SK-N-SH (cell line): ENCODE results near the gene NXNL2.

Experiments used
- EP300 ChIP-seq, 2 experiments: IDR thresholded peaks; 2 replicates each; pipeline versions ENCODE4 v1.4.0 to v1.6.1; 2012; ENCODE audit warnings: borderline replicate concordance in 1 of 2, low read depth in 1 of 2, low read length in 1 of 2
- EZH2phosphoT487 ChIP-seq: fragments of 200-600 bp; sonication (generic); IDR thresholded peaks from 2 replicates; pipeline ENCODE4 v1.6.1; 2017; ENCODE audit warnings: low read depth, mixed run types, mild to moderate bottlenecking, antibody characterized with exemption, moderate library complexity, borderline replicate concordance
- FOXM1 ChIP-seq: IDR thresholded peaks from 2 replicates; pipeline ENCODE4 v1.4.0; 2012; ENCODE audit warnings: low read depth, mild to moderate bottlenecking
- NRF1 ChIP-seq: IDR thresholded peaks from 2 replicates; pipeline ENCODE4 v1.6.1; 2012; ENCODE audit warnings: low read depth, mild to moderate bottlenecking, low read length
- POLR2AphosphoS5 ChIP-seq: IDR thresholded peaks from 2 replicates; pipeline ENCODE4 v1.6.1; 2012; ENCODE audit warnings: low read depth, low read length
- RFX5 ChIP-seq: IDR thresholded peaks from 2 replicates; pipeline ENCODE4 v1.6.1; 2012; ENCODE audit warnings: mild to moderate bottlenecking, improper control_type of control experiment, low read length
- USF1 ChIP-seq: IDR thresholded peaks from 2 replicates; pipeline ENCODE4 v1.4.0; 2012; ENCODE audit warnings: low read depth, borderline replicate concordance
- TF ChIP-seq, protein P1 (sequence below): fragments of 200-600 bp; sonication (generic); IDR thresholded peaks from 2 replicates; pipeline ENCODE4 v1.6.1; 2017; ENCODE audit warnings: antibody characterized with exemption, mild to moderate bottlenecking, moderate library complexity
- TF ChIP-seq, protein P2 (sequence below): IDR thresholded peaks from 2 replicates; pipeline ENCODE4 v1.4.0; 2012; ENCODE audit warnings: low read depth

- TF ChIP-seq EP300 (IDR thresholded peaks at IDR 0.05; ENCODE audit: borderline replicate concordance in 1 of 2, low read depth in 1 of 2, low read length in 1 of 2) = no peak
- TF ChIP-seq, protein P1, sequence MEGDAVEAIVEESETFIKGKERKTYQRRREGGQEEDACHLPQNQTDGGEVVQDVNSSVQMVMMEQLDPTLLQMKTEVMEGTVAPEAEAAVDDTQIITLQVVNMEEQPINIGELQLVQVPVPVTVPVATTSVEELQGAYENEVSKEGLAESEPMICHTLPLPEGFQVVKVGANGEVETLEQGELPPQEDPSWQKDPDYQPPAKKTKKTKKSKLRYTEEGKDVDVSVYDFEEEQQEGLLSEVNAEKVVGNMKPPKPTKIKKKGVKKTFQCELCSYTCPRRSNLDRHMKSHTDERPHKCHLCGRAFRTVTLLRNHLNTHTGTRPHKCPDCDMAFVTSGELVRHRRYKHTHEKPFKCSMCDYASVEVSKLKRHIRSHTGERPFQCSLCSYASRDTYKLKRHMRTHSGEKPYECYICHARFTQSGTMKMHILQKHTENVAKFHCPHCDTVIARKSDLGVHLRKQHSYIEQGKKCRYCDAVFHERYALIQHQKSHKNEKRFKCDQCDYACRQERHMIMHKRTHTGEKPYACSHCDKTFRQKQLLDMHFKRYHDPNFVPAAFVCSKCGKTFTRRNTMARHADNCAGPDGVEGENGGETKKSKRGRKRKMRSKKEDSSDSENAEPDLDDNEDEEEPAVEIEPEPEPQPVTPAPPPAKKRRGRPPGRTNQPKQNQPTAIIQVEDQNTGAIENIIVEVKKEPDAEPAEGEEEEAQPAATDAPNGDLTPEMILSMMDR = no peak
- no peak for TF ChIP-seq FOXM1
- TF ChIP-seq USF1 = no peak
- TF ChIP-seq, protein P2, sequence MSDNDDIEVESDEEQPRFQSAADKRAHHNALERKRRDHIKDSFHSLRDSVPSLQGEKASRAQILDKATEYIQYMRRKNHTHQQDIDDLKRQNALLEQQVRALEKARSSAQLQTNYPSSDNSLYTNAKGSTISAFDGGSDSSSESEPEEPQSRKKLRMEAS = no peak
- no peak for TF ChIP-seq NRF1
- no peak for TF ChIP-seq RFX5
- TF ChIP-seq POLR2AphosphoS5 = no peak
- no peak for TF ChIP-seq EZH2phosphoT487
These were observed 7.4 kb upstream of the NXNL2 start for GRCh38 chr9:88527618-88528017.
